GM13976 (cell line): Measurements from ENCODE around the gene WRAP73.

Experiments used
- DNase-seq: peaks from one replicate; pipeline ENCODE4 v3.0.0; 2012; ENCODE audit warnings: low spot score
- CTCF ChIP-seq: IDR thresholded peaks from 2 replicates; pipeline ENCODE4 v1.5.1; 2012; ENCODE audit warnings: borderline replicate concordance, mild to moderate bottlenecking; ENCODE audit not compliant: insufficient read depth; ENCODE audit errors: extremely low read depth, missing control alignments, control extremely low read depth
- in situ Hi-C: fragments of 300-500 bp; cut with MboI; formaldehyde crosslinking; loops from one replicate; pipeline ENCODE4 v1.12.0; 2022; ENCODE audit warnings: low sequenced_read_pairs, mixed read lengths, inconsistent platforms; ENCODE audit not compliant: unreplicated experiment

Gene WRAP73

GRCh38 chr1:3639397-3639911 is 10.4 kb downstream of the WRAP73 start:
- no peak for TF ChIP-seq CTCF
- no peak for DNase-seq
- in situ Hi-C loops, result no loop called here

- TF ChIP-seq CTCF, result no peak
- in situ Hi-C loops, result no loop called here
- no peak for DNase-seq
Observed at GRCh38 chr1:3638676-3639075, 11.2 kb downstream of the WRAP73 start.

- TF ChIP-seq CTCF, result no peak
- DNase-seq, result no peak
- in situ Hi-C loops, result no loop called here
Observed at GRCh38 chr1:3638027-3638426, 11.9 kb downstream of the WRAP73 start.

GRCh38 chr1:3636531-3636930 is 13.4 kb downstream of the WRAP73 start:
- in situ Hi-C loops, result no loop called here
- TF ChIP-seq CTCF, result no peak
- no peak for DNase-seq

- no peak for DNase-seq
- no peak for TF ChIP-seq CTCF
- in situ Hi-C loops, result no loop called here
Observed at GRCh38 chr1:3636080-3636479, 13.8 kb downstream of the WRAP73 start.

GRCh38 chr1:3634059-3634800 is 15.7 kb downstream of the WRAP73 start:
- no peak for TF ChIP-seq CTCF
- in situ Hi-C loops, result no loop called here
- DNase-seq, result no peak

- TF ChIP-seq CTCF, result no peak
- in situ Hi-C loops, result no loop called here
- DNase-seq, result no peak
Observed at GRCh38 chr1:3633344-3634058, 16.4 kb downstream of the WRAP73 start.
